Tibial artery (tissue), 4 donors: ENCODE results near the gene THSD7A.

Experiments
- DNase-seq, 2 donors: peaks; one replicate each; pipeline ENCODE4 v3.0.0-alpha.2; 2019
- H3K27ac ChIP-seq, 2 donors: fragments of 200-600 bp; sonication (generic) in 1 of 2; 1 replicate in 1 of 2; 2 replicates in 1 of 2; pipeline ENCODE4 v1.5.1; 2018 to 2019; ENCODE audit warnings: mild to moderate bottlenecking in 1 of 2
- H3K27me3 ChIP-seq, 2 donors: fragments of 200-600 bp; sonication (generic) in 1 of 2; one replicate each; pipeline versions ENCODE4 v1.5.1 to v1.6.0; 2016 to 2019
- H3K36me3 ChIP-seq, 3 donors: fragments of 200-600 bp; sonication (generic) in 2 of 3; one replicate each; pipeline ENCODE4 v1.5.1; 2016 to 2019; ENCODE audit warnings: mild to moderate bottlenecking in 2 of 3
- H3K4me1 ChIP-seq, 4 donors: fragments of 200-600 bp; sonication (generic) in 2 of 4; 1 replicate in 3 of 4; 2 replicates in 1 of 4; pipeline ENCODE4 v1.5.1; 2016 to 2019
- H3K4me3 ChIP-seq, 2 donors: fragments of 200-600 bp; sonication (generic) in 1 of 2; 1 replicate in 1 of 2; 2 replicates in 1 of 2; pipeline ENCODE4 v1.5.1; 2018 to 2019; ENCODE audit warnings: mild to moderate bottlenecking in 2 of 2
- H3K9me3 ChIP-seq, 3 donors: fragments of 200-600 bp; sonication (generic) in 1 of 3; one replicate each; pipeline ENCODE4 v1.5.1; 2016 to 2019
- CTCF ChIP-seq, 2 experiments: fragments of 200-600 bp in 1 of 2; fragments of 450-650 bp in 1 of 2; IDR thresholded peaks; one replicate each; pipeline ENCODE4 v1.5.1; 2017 to 2019; ENCODE audit warnings: antibody characterized with exemption in 2 of 2, mild to moderate bottlenecking in 1 of 2, moderate library complexity in 1 of 2
- intact Hi-C: fragments of 100-400 bp; cut with DNase I; formaldehyde crosslinking; loops from one replicate; pipeline ENCODE4 v1.15.0; 2023; ENCODE audit warnings: low total_unique reads

Gene THSD7A

GRCh38 chr7:11829954-11830353, 2.0 kb downstream of the THSD7A start:
- Histone ChIP-seq H3K36me3 (no peaks in the 10 kb centered on the region), H3K9me3 (no peaks in the 10 kb centered on the region), H3K4me1 (peaks cover 0 to 14% (median 4%) of the 10 kb centered on the region in 4 donors), H3K4me3 (no peak overlapping the region), H3K27me3 (no peaks in the 10 kb centered on the region), H3K27ac (no peak overlapping the region)
- intact Hi-C loops = no loop called here
- no peak for DNase-seq
- TF ChIP-seq CTCF (IDR thresholded peaks at IDR 0.05) = no peak

- no peak overlapping the region for H3K27ac ChIP-seq
- no peaks in the 10 kb centered on the region for H3K4me1 ChIP-seq
- H3K36me3 ChIP-seq = no peaks in the 10 kb centered on the region
- no peaks in the 10 kb centered on the region for H3K27me3 ChIP-seq
- TF ChIP-seq CTCF (IDR thresholded peaks at IDR 0.05) = no peak
- no peaks in the 10 kb centered on the region for H3K9me3 ChIP-seq
- no peak overlapping the region for H3K4me3 ChIP-seq
- intact Hi-C loops = no loop called here
- DNase-seq = no peak
Observed at GRCh38 chr7:11819947-11820346, 12.1 kb downstream of the THSD7A start.

- intact Hi-C loops = no loop called here
- H3K4me3 ChIP-seq = no peak overlapping the region
- H3K27me3 ChIP-seq = no peaks in the 10 kb centered on the region
- H3K9me3 ChIP-seq = no peaks in the 10 kb centered on the region
- no peak for TF ChIP-seq CTCF (IDR thresholded peaks at IDR 0.05)
- H3K36me3 ChIP-seq = no peaks in the 10 kb centered on the region
- no peak overlapping the region for H3K27ac ChIP-seq
- no peaks in the 10 kb centered on the region for H3K4me1 ChIP-seq
- DNase-seq = no peak
Observed at GRCh38 chr7:11819271-11819670, 12.7 kb downstream of the THSD7A start.

- no peak for DNase-seq
- Histone ChIP-seq H3K4me3 (no peak overlapping the region), H3K4me1 (no peaks in the 10 kb centered on the region), H3K9me3 (no peaks in the 10 kb centered on the region), H3K27ac (no peak overlapping the region), H3K27me3 (no peaks in the 10 kb centered on the region), H3K36me3 (no peaks in the 10 kb centered on the region)
- intact Hi-C loops = no loop called here
- no peak for TF ChIP-seq CTCF (IDR thresholded peaks at IDR 0.05)
Observed at GRCh38 chr7:11818281-11818680, 13.7 kb downstream of the THSD7A start.

- Histone ChIP-seq H3K27me3 (no peaks in the 10 kb centered on the region), H3K36me3 (no peaks in the 10 kb centered on the region), H3K4me3 (no peak overlapping the region), H3K9me3 (no peaks in the 10 kb centered on the region), H3K27ac (no peak overlapping the region), H3K4me1 (no peaks in the 10 kb centered on the region)
- TF ChIP-seq CTCF (IDR thresholded peaks at IDR 0.05) = no peak
- DNase-seq = no peak
- intact Hi-C loops = no loop called here
Observed at GRCh38 chr7:11817111-11817740, 14.8 kb downstream of the THSD7A start.

- no peaks in the 10 kb centered on the region for H3K4me1 ChIP-seq
Observed at GRCh38 chr7:11811709-11812108, 20.3 kb downstream of the THSD7A start.

More at GRCh38 chr7:11811709-11812108, 20.3 kb downstream of the THSD7A start:
- Histone ChIP-seq H3K27me3 (no peaks in the 10 kb centered on the region), H3K9me3 (no peaks in the 10 kb centered on the region), H3K27ac (no peak overlapping the region), H3K4me3 (no peak overlapping the region), H3K36me3 (no peaks in the 10 kb centered on the region)
- no peak for TF ChIP-seq CTCF (IDR thresholded peaks at IDR 0.05)
- DNase-seq = no peak
- intact Hi-C loops = no loop called here
